K562 (cell line): ENCODE data around the gene HOXB7. TPM values are rescaled to one million over a fixed set of nuclear protein-coding genes. Genes with fewer than 3 reads are reported as not detected.

Source experiments
- BRD9 ChIP-seq: fragments of 450-650 bp; IDR thresholded peaks from 2 replicates; pipeline ENCODE4 v1.6.1; 2018; ENCODE audit warnings: low read depth; ENCODE audit not compliant: partially characterized antibody
- CBX5 ChIP-seq: IDR thresholded peaks from 2 replicates; pipeline ENCODE4 v1.6.1; 2014; ENCODE audit warnings: low read depth, borderline replicate concordance
- EZH2 ChIP-seq: IDR thresholded peaks from 2 replicates; pipeline ENCODE4 v1.6.1; 2012; ENCODE audit warnings: low read depth, mild to moderate bottlenecking, inconsistent platforms, low read length, borderline replicate concordance
- FOXK2 ChIP-seq, 2 experiments: fragments of 450-650 bp; IDR thresholded peaks in 1 of 2; conservative IDR thresholded peaks in 1 of 2; 2 replicates each; pipeline ENCODE4 v1.6.1; 2016; ENCODE audit warnings: low read depth in 2 of 2, mild to moderate bottlenecking in 1 of 2
- GTF2A2 ChIP-seq: IDR thresholded peaks from 2 replicates; pipeline ENCODE4 v1.6.1; 2016; ENCODE audit warnings: mild to moderate bottlenecking, missing genetic modification characterization, missing compliant biosample characterization
- GTF2E2 ChIP-seq: fragments of 200-800 bp; sonication (Bioruptor generic); IDR thresholded peaks from 2 replicates; pipeline ENCODE4 v1.6.1; 2016; ENCODE audit warnings: missing genetic modification characterization, missing compliant biosample characterization
- KDM4B ChIP-seq, 2 experiments: fragments of 450-650 bp in 1 of 2; sonication (generic) in 1 of 2; IDR thresholded peaks; 2 replicates each; pipeline ENCODE4 v1.6.1; 2016 to 2017; ENCODE audit warnings: borderline replicate concordance in 2 of 2, antibody characterized with exemption in 1 of 2, low read depth in 1 of 2, mild to moderate bottlenecking in 1 of 2
- LEF1 ChIP-seq: fragments of 450-650 bp; IDR thresholded peaks from 2 replicates; pipeline ENCODE4 v1.6.1; 2016; ENCODE audit warnings: mild to moderate bottlenecking
- MEF2A ChIP-seq: IDR thresholded peaks from 2 replicates; pipeline ENCODE4 v1.6.1; 2011; ENCODE audit warnings: low read depth, mild to moderate bottlenecking, low read length, moderate library complexity; ENCODE audit not compliant: control insufficient read depth
- MTF1 ChIP-seq: fragments of 250-450 bp; sonication (Bioruptor Pico); IDR thresholded peaks from 2 replicates; pipeline ENCODE4 v1.9.0; 2021; ENCODE audit warnings: moderate library complexity, mild to moderate bottlenecking, inconsistent platforms, borderline replicate concordance
- MYC ChIP-seq, 2 experiments: fragments of 250-450 bp in 1 of 2; sonication (Bioruptor Pico) in 1 of 2; IDR thresholded peaks; 2 replicates each; pipeline versions ENCODE4 v1.5.1 to v1.6.1; 2012 to 2021; ENCODE audit warnings: low read depth in 2 of 2, borderline replicate concordance in 1 of 2, improper control_type of control experiment in 1 of 2, low read length in 1 of 2, mild to moderate bottlenecking in 1 of 2, moderate library complexity in 1 of 2
- NFRKB ChIP-seq: fragments of 450-650 bp; IDR thresholded peaks from 2 replicates; pipeline ENCODE4 v1.6.1; 2016; ENCODE audit warnings: low read depth
- PHTF2 ChIP-seq: fragments of 250-450 bp; sonication (Bioruptor Pico); IDR thresholded peaks from 2 replicates; pipeline ENCODE4 v1.5.0; 2021; ENCODE audit warnings: mild to moderate bottlenecking
- POLR2G ChIP-seq: fragments of 200-400 bp; formaldehyde crosslinking; IDR thresholded peaks from 2 replicates; pipeline ENCODE4 v1.6.1; 2017; ENCODE audit warnings: low read depth, mild to moderate bottlenecking, antibody characterized with exemption, low read length, moderate library complexity
- POLR3A ChIP-seq: IDR thresholded peaks from 2 replicates; pipeline ENCODE4 v1.6.1; 2011; ENCODE audit warnings: borderline replicate concordance, mild to moderate bottlenecking, moderate library complexity; ENCODE audit not compliant: insufficient read length, insufficient read depth; ENCODE audit errors: extremely low read depth
- RBM15 ChIP-seq: fragments of 200-400 bp; formaldehyde crosslinking; IDR thresholded peaks from 2 replicates; pipeline ENCODE4 v1.6.1; 2018; ENCODE audit warnings: mild to moderate bottlenecking, low read length, moderate library complexity; ENCODE audit not compliant: insufficient read depth
- TSC22D4 ChIP-seq: fragments of 450-650 bp; IDR thresholded peaks from 2 replicates; pipeline ENCODE4 v1.6.1; 2016; ENCODE audit warnings: missing genetic modification characterization, missing biosample characterization, control low read depth
- YBX1 ChIP-seq: fragments of 450-650 bp; IDR thresholded peaks from 2 replicates; pipeline ENCODE4 v1.7.1; 2016; ENCODE audit warnings: mild to moderate bottlenecking
- ZNF316 ChIP-seq: fragments of 450-650 bp; IDR thresholded peaks from 2 replicates; pipeline ENCODE4 v1.6.1; 2016
- polyA plus RNA-seq, 8 experiments: library from polyadenylated mRNA; depleted of rRNA in 4 of 8; stranded (reverse) in 5 of 8; unstranded in 3 of 8; fragments of >200 nt; fragmentation: Nextera tagmentation in 2 of 8; fragmentation: Illumina TruSeq in 1 of 8; extraction: Ambion mirVana in 2 of 8; extraction: Trizol in 1 of 8; gene quantifications; 2 replicates each; pipeline versions ENCODE4 v1.2.1 to v1.2.3, GENCODE V29; 2011 to 2014; ENCODE audit warnings: inconsistent platforms in 1 of 8, missing spikeins in 1 of 8
- total RNA-seq, 7 experiments: library from RNA; depleted of rRNA in 6 of 7; stranded (reverse); fragments of >200 nt in 6 of 7; fragmentation: Illumina TruSeq in 2 of 7; extraction: Trizol in 2 of 7; gene quantifications; 2 replicates each; pipeline versions ENCODE4 v1.2.1 to v1.2.3, GENCODE V29; 2011 to 2021; ENCODE audit warnings: low replicate concordance in 1 of 7
- TF ChIP-seq, protein P1 (sequence below), 2 experiments: fragments of 150-350 bp in 1 of 2; IDR thresholded peaks; 2 replicates each; pipeline ENCODE4 v1.6.1; 2012 to 2016; ENCODE audit warnings: low read depth in 2 of 2, low read length in 2 of 2, mild to moderate bottlenecking in 1 of 2, moderate library complexity in 1 of 2
- TF ChIP-seq, protein P2 (sequence below): sonication (generic); formaldehyde crosslinking; IDR thresholded peaks from 2 replicates; pipeline ENCODE4 v1.8.1; 2023; ENCODE audit warnings: mild to moderate bottlenecking, missing genetic modification reagents
- TF ChIP-seq, protein P3 (sequence below): fragments of 250-450 bp; sonication (Bioruptor Pico); IDR thresholded peaks from 2 replicates; pipeline ENCODE4 v1.8.0; 2022; ENCODE audit warnings: moderate library complexity, mild to moderate bottlenecking, inconsistent platforms

The HOXB7 gene
- total and polyA plus RNA-seq, 9 of the 15 experiments (the other 6 are each of a cell fraction or from before 2014, with no cell fraction given): 5.5 to 16.7 (median 8.3) TPM

DNA sequence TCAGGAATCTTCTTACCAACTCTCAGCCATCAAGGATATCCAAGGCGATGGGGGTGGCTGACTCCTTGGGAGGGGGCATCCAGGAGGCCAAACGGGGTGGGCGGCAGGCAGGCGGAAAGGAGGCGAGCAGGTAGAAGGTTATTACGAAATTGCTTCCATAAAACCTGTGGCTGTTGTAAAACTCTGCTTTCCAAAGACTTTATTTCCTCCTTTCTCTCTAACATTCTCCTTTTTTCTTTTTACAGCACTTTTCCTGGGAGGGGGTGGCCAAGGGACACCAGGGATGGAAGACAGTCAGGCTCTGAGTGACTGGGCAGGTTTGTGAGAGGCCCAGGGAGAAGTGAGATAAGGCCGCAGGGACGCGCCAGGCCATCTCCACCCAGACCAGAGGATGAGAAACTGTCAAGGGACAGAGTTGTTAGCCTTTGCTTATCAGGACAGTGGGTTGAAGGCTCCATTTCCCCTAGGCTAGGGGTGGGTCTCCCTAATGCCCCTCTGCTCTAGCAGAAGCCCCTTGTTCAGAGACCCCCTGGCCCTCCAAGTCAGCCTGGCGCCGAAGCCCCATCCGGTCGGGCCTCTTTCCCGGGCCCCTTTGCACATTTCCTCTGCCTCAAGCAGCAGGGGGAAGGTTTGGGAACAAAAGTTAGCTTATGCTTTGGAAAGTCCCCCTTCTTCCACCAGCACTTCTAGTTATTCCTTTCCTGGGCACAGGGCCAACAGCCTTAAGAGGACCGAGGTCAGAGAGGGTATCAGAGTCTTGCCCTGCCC lies 20.3 kb upstream of the HOXB7 start (continued):
- TF ChIP-seq, protein P1, sequence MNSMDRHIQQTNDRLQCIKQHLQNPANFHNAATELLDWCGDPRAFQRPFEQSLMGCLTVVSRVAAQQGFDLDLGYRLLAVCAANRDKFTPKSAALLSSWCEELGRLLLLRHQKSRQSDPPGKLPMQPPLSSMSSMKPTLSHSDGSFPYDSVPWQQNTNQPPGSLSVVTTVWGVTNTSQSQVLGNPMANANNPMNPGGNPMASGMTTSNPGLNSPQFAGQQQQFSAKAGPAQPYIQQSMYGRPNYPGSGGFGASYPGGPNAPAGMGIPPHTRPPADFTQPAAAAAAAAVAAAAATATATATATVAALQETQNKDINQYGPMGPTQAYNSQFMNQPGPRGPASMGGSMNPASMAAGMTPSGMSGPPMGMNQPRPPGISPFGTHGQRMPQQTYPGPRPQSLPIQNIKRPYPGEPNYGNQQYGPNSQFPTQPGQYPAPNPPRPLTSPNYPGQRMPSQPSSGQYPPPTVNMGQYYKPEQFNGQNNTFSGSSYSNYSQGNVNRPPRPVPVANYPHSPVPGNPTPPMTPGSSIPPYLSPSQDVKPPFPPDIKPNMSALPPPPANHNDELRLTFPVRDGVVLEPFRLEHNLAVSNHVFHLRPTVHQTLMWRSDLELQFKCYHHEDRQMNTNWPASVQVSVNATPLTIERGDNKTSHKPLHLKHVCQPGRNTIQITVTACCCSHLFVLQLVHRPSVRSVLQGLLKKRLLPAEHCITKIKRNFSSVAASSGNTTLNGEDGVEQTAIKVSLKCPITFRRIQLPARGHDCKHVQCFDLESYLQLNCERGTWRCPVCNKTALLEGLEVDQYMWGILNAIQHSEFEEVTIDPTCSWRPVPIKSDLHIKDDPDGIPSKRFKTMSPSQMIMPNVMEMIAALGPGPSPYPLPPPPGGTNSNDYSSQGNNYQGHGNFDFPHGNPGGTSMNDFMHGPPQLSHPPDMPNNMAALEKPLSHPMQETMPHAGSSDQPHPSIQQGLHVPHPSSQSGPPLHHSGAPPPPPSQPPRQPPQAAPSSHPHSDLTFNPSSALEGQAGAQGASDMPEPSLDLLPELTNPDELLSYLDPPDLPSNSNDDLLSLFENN (IDR thresholded peaks at IDR 0.05; ENCODE audit: low read depth in 2 of 2, low read length in 2 of 2): peak in 1 of 2 experiments; percentile 61; a peak in 1 of 4 replicates
- TF ChIP-seq, protein P2, sequence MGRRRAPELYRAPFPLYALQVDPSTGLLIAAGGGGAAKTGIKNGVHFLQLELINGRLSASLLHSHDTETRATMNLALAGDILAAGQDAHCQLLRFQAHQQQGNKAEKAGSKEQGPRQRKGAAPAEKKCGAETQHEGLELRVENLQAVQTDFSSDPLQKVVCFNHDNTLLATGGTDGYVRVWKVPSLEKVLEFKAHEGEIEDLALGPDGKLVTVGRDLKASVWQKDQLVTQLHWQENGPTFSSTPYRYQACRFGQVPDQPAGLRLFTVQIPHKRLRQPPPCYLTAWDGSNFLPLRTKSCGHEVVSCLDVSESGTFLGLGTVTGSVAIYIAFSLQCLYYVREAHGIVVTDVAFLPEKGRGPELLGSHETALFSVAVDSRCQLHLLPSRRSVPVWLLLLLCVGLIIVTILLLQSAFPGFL: no peak
- TF ChIP-seq ZNF316: peak; percentile 83
- TF ChIP-seq MTF1 (CRISPR knock-in tag): no peak
- TF ChIP-seq GTF2E2 (tag): 0 out of 2 replicates have a peak, but pooled peaks have one; percentile 45
- peak in 1 of 2 experiments; percentile 87; a peak in 2 of 4 replicates for TF ChIP-seq FOXK2 (conservative IDR thresholded peaks at IDR 0.05 in 1 of 2, IDR thresholded peaks at IDR 0.05 in 1 of 2; ENCODE audit: low read depth in 2 of 2)
- TF ChIP-seq, protein P3, sequence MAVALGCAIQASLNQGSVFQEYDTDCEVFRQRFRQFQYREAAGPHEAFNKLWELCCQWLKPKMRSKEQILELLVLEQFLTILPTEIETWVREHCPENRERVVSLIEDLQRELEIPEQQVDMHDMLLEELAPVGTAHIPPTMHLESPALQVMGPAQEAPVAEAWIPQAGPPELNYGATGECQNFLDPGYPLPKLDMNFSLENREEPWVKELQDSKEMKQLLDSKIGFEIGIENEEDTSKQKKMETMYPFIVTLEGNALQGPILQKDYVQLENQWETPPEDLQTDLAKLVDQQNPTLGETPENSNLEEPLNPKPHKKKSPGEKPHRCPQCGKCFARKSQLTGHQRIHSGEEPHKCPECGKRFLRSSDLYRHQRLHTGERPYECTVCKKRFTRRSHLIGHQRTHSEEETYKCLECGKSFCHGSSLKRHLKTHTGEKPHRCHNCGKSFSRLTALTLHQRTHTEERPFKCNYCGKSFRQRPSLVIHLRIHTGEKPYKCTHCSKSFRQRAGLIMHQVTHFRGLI: no peak
- TF ChIP-seq CBX5: no peak
- TF ChIP-seq BRD9: no peak
- peak; percentile 56 for TF ChIP-seq POLR2G
- TF ChIP-seq PHTF2: no peak
- TF ChIP-seq NFRKB: peak; percentile 50
- peak; percentile 59 for TF ChIP-seq MYC (IDR thresholded peaks at IDR 0.05; ENCODE audit: low read depth, low read length)
- no peak for TF ChIP-seq MYC (CRISPR knock-in tag; IDR thresholded peaks at IDR 0.05; ENCODE audit: borderline replicate concordance, low read depth)
- TF ChIP-seq YBX1: no peak
- TF ChIP-seq MEF2A: no peak
- TF ChIP-seq EZH2: no peak
- no peak for TF ChIP-seq RBM15
- no peak for TF ChIP-seq POLR3A
- 0 out of 2 replicates have a peak, but pooled peaks have one; percentile 35 for TF ChIP-seq GTF2A2 (tag)
- TF ChIP-seq TSC22D4: no peak
- peak; percentile 80 for TF ChIP-seq LEF1
- no peak for TF ChIP-seq KDM4B (IDR thresholded peaks at IDR 0.05; ENCODE audit: borderline replicate concordance in 2 of 2, low read depth in 1 of 2)
